Suprapubic skin (tissue), 4 donors: ENCODE measurements around the gene MED27. TPM values are rescaled to one million over a fixed set of nuclear protein-coding genes. Genes with fewer than 3 reads are reported as not detected.

Experiments used
- DNase-seq, 2 donors: peaks; one replicate each; pipeline ENCODE4 v3.0.0-alpha.2; 2019; ENCODE audit warnings: low spot score in 2 of 2
- H3K27ac ChIP-seq: fragments of 200-600 bp; sonication (generic); one replicate; pipeline ENCODE4 v1.5.1; 2019
- H3K27me3 ChIP-seq: fragments of 200-600 bp; sonication (generic); one replicate; pipeline ENCODE4 v1.5.1; 2019
- H3K36me3 ChIP-seq: fragments of 200-600 bp; sonication (generic); one replicate; pipeline ENCODE4 v1.5.1; 2019
- H3K4me1 ChIP-seq: fragments of 200-600 bp; sonication (generic); one replicate; pipeline ENCODE4 v1.5.1; 2019
- H3K4me3 ChIP-seq: fragments of 200-600 bp; sonication (generic); one replicate; pipeline ENCODE4 v1.5.1; 2019; ENCODE audit warnings: mild to moderate bottlenecking
- H3K9me3 ChIP-seq: fragments of 200-600 bp; sonication (generic); one replicate; pipeline ENCODE4 v1.5.1; 2019
- CTCF ChIP-seq, 2 donors: fragments of 200-600 bp in 1 of 2; fragments of 450-650 bp in 1 of 2; sonication (generic) in 1 of 2; IDR thresholded peaks; one replicate each; pipeline ENCODE4 v1.5.1; 2016 to 2019; ENCODE audit warnings: antibody characterized with exemption in 2 of 2, mild to moderate bottlenecking in 1 of 2, moderate library complexity in 1 of 2
- EP300 ChIP-seq: sonication (generic); formaldehyde crosslinking; IDR thresholded peaks from one replicate; pipeline ENCODE4 v1.6.1; 2017; ENCODE audit warnings: antibody characterized with exemption
- POLR2A ChIP-seq, 2 donors: fragments of 450-650 bp; IDR thresholded peaks; one replicate each; pipeline ENCODE4 v1.6.1; 2017; ENCODE audit warnings: antibody characterized with exemption in 2 of 2, mild to moderate bottlenecking in 2 of 2, moderate library complexity in 2 of 2
- POLR2AphosphoS5 ChIP-seq, 3 donors: sonication (generic); formaldehyde crosslinking; IDR thresholded peaks; one replicate each; pipeline ENCODE4 v1.6.1; 2017; ENCODE audit warnings: antibody characterized with exemption in 3 of 3
- WGBS: methylation state at CpG from one replicate; pipeline ENCODE4 v1.1.5; 2018; 5-methylcytosine and 5-hydroxymethylcytosine counted together
- total RNA-seq, 4 donors: library from RNA; depleted of rRNA; stranded (reverse); fragments of >200 nt; gene quantifications; one replicate each; pipeline ENCODE4 v1.1.0, GENCODE V29; 2016

Gene MED27
- total RNA-seq, 4 donors from 2014 or later: 12.6 to 20.3 (median 16.0) TPM

GRCh38 chr9:131892902-131893500, 186.7 kb downstream of the MED27 start:
- H3K27ac ChIP-seq: no peak overlapping the region
- TF ChIP-seq POLR2AphosphoS5 (IDR thresholded peaks at IDR 0.05): no peak
- no peak for TF ChIP-seq CTCF (IDR thresholded peaks at IDR 0.05)
- TF ChIP-seq EP300: no peak
- TF ChIP-seq POLR2A (IDR thresholded peaks at IDR 0.05): no peak
- no peaks in the 10 kb centered on the region for H3K4me1 ChIP-seq
- no peaks in the 10 kb centered on the region for H3K9me3 ChIP-seq
- DNase-seq: no peak
- H3K4me3 ChIP-seq: no peak overlapping the region
- peaks cover 13% of the 10 kb centered on the region for H3K36me3 ChIP-seq
- H3K27me3 ChIP-seq: no peaks in the 10 kb centered on the region
- 82% methylated on average over 9 of the region's 9 CpGs for WGBS

GRCh38 chr9:131892162-131892707, 187.4 kb downstream of the MED27 start:
- DNase-seq: no peak
- Histone ChIP-seq H3K4me3 (no peak overlapping the region), H3K27ac (no peak overlapping the region), H3K27me3 (no peaks in the 10 kb centered on the region), H3K9me3 (no peaks in the 10 kb centered on the region), H3K36me3 (peaks cover 16% of the 10 kb centered on the region), H3K4me1 (no peaks in the 10 kb centered on the region)
- WGBS: 86% methylated on average over 5 of the region's 5 CpGs
- TF ChIP-seq POLR2AphosphoS5 (IDR thresholded peaks at IDR 0.05) (no peak), CTCF (IDR thresholded peaks at IDR 0.05) (no peak), EP300 (no peak), POLR2A (IDR thresholded peaks at IDR 0.05) (no peak)

DNA sequence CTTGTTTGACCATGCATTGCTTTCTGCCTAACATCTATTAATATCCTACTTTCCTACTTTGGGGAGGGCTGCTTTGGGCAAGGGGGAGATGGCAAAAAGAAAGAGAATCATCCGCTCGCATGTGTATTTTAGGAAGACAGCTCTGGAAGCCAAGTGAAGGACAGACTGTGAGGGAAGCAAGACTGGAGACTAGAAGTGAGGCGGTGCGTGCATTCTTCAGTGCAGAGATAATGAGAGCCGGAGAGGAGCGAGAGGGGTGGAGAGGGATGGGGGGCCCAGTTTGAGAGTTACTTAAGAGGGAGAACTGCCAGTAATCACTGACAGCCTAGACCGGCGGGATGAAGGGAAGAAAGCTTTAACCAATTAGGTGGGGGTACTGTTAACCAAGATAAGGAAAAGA, 188.1 kb downstream of the MED27 start:
- Histone ChIP-seq H3K4me1 (no peaks in the 10 kb centered on the region), H3K27ac (no peak overlapping the region)

GRCh38 chr9:131889437-131890251, 190.0 kb downstream of the MED27 start:
- 74% methylated on average over 11 of the region's 11 CpGs for WGBS

More for the DNA sequence above, 188.1 kb downstream of the MED27 start:
- no peak overlapping the region for H3K4me3 ChIP-seq
- 95% methylated on average over 8 of the region's 8 CpGs for WGBS
- no peaks in the 10 kb centered on the region for H3K27me3 ChIP-seq
- TF ChIP-seq EP300: no peak
- TF ChIP-seq POLR2A (IDR thresholded peaks at IDR 0.05): no peak
- no peak for TF ChIP-seq POLR2AphosphoS5 (IDR thresholded peaks at IDR 0.05)
- no peak for TF ChIP-seq CTCF (IDR thresholded peaks at IDR 0.05)
- no peak for DNase-seq
- peaks cover 16% of the 10 kb centered on the region for H3K36me3 ChIP-seq
- H3K9me3 ChIP-seq: no peaks in the 10 kb centered on the region

More at GRCh38 chr9:131889437-131890251, 190.0 kb downstream of the MED27 start:
- no peaks in the 10 kb centered on the region for H3K9me3 ChIP-seq
- H3K27ac ChIP-seq: no peak overlapping the region
- TF ChIP-seq EP300: no peak
- no peak for TF ChIP-seq POLR2A (IDR thresholded peaks at IDR 0.05)
- TF ChIP-seq POLR2AphosphoS5 (IDR thresholded peaks at IDR 0.05): no peak
- no peak for TF ChIP-seq CTCF (IDR thresholded peaks at IDR 0.05)
- H3K27me3 ChIP-seq: no peaks in the 10 kb centered on the region
- peaks cover 16% of the 10 kb centered on the region for H3K36me3 ChIP-seq
- H3K4me1 ChIP-seq: no peaks in the 10 kb centered on the region
- H3K4me3 ChIP-seq: no peak overlapping the region
- DNase-seq: no peak
